HG03460 (cell line): ENCODE data around the gene SPG11.

ENCODE experiments used
- ATAC-seq: cut with Tn5 transposase; IDR thresholded peaks from one replicate; pipeline ENCODE4 v1.9.1; 2021; ENCODE audit not compliant: unreplicated experiment

The SPG11 gene

DNA sequence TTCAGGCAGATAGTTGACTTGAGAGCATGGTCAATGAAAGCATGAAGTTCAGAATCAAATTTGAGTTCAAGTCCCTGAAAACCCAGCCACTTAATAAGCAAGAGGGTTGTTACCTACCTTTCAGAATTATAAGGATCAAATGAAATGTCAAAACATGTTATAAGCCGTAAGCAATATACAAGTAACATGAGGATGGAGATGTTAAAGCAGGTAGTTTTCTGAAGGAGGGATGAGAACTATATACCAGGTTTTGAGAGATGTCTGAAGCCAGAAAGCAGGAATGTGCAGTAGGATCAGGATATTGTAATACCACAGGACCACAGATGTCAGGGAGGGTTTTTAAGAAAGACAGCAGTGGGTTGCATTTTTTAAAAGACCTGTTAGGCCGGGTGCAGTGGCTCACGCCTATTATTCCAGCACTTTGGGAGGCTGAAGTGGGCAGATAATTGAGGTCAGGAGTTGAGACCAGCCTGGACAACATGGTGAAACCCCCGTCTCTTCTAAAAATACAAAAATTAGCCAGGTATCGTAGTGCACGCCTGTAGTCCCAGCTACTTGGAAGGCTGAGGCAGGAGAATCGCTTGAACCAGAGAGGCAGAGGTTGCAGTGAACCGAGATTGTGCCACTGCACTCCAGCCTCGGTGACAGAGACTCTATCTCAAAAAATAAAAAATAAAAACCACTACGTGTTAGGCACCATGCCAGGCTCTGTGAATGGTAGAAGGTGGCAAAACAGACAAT is 133.4 kb downstream of the SPG11 start:
- no peak for ATAC-seq

DNA sequence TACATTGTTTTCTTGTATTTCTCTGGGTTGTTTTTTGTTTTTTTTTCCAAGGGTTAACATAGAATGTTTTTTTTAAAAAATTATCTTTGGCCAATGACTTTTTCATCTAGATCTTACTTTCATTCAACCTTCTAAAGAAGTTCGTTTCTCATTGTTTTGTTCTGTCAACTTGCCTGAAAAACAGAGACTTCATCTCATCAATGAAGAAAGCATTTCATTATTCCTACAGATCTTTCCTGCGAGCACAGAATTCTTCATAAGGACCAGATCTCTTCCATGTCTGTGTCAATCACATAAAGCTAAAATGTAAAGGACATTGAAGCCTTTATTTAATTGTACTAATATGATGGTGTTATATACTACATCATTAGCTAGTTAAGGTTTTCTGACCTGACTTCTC is 136.2 kb downstream of the SPG11 start:
- no peak for ATAC-seq

DNA sequence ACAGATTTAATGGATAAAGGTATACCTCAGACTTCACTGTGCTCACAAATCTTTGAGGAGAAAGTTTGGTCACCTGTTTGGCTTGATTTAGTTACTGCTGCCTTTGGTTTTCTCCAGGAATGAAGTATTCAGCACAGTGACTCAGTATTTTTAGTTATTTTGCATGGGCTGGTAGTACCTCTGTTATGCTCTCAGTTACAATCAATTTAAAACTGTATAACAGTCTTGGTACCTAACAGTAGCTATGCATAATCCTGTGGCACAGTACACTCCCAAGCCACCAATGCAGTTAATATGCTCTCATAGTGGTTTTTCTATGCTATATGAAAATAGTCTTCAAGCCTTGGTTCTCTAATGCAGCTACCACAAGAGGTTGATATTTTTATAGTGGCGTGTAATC is 138.4 kb downstream of the SPG11 start:
- no peak for ATAC-seq

DNA sequence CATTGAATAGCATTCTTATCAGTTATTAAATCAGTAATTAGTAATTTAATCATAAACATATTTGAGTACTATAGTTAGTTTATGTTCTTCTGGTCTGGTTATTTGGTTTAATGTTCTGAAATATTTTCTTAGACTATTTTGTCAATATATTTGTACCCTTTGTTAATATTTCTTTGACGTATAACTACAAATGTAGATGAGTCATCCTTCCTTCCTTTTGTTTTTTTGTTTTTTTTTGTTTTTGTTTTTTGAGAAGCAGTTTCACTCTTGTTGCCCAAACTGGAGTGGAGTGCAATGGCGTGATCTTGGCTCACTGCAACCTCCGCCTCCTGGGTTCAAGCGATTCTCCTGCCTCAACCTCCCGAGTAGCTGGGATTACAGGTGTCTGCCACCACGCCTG is 143.9 kb downstream of the SPG11 start:
- ATAC-seq = no peak

DNA sequence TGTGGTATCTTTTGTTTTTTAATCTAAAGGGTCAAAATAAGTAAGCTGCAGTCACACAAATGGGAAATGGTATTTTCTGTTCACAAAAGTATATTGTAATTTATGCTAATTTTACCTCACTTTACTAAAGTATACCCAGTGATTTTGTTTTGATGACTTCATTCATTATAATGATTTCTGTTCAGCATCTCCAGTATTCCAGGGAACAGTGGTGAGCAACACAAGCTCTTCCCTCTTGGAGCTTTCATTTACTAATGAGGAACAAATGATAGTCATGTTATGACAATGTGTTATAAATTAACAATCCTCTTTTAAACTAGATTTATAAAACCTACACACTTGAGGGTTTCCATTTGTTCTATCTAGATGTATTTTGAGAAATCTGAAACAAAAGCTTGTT is 147.0 kb downstream of the SPG11 start:
- ATAC-seq = no peak
